Stimulated activated CD4-positive, alpha-beta T cell treated with anti-CD3 and anti-CD28 coated beads, Interleukin-4, amount 100 ng/mL, for 48 hours (primary cell): ENCODE measurements around the gene MYCBP2.
"Not testable (repeated sequence)": the region's sequence is repeated elsewhere in the genome, so short reads cannot be mapped to it uniquely, and the experiment has no call there.

Experiments used
- DNase-seq, 2 donors: peaks; one replicate each; pipeline ENCODE4 v3.0.0-alpha.2; 2020; ENCODE audit warnings: low read depth in 2 of 2

MYCBP2 gene

DNA sequence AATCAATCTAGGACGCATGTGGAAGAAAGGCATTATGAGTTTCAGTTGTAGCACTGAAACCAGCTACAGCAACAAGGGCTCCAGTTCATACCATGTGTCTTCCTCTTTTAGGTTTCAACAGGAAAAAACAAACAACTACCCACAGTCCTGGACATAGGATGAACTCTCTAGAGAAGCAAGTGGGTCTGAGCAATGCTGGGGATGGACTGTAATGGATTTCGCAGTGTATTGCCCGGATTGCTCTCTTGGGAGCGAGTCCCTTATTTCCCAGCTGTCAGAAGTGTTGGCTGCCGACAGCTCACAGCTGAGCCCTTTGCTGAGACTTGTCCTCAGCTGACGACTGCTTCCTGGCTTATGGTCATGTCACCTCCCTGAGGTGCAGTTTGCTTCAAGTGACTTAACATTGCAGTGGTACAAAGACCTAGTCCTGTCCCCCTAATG, 12.1 kb upstream of the MYCBP2 start:
- no peak for DNase-seq

DNA sequence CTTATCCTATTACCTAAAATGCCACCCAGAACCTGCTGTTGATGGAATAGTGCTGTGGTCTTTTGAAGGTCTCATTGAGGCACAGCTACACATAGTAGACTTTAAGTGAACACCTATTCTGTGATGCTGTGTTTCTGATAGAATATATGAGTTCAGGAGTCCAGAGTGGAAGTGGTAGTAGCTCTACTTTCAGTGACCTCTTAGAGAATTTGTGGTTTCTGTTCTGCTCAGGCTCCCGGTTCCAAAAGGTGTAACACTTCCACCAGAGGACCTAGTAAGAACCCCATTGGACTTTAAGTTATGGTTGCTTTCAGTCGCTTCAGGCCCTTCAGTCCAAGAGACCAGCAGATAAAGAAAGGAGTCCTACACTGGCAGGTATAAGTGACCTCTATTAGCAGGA, 11.4 kb upstream of the MYCBP2 start:
- no peak for DNase-seq

DNA sequence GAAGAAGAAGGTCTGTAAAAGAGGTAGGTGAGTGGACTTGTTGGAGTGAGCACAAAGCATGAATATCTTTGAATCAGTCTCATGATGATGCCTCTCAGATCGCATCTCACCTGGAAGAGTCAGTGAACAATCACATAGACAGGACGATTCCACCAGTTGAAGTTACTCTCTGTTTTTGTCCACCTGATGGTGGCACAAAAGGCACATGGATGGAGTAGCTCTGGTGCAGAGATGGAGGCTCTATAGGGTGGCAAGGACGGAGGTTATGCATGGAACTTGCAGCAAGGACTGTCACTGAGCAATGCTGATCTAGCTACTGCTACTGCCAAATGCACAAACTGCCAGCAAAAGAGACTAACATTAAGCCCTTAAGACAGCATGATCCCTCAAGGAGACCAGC, 10.3 kb upstream of the MYCBP2 start:
- DNase-seq = no peak

DNA sequence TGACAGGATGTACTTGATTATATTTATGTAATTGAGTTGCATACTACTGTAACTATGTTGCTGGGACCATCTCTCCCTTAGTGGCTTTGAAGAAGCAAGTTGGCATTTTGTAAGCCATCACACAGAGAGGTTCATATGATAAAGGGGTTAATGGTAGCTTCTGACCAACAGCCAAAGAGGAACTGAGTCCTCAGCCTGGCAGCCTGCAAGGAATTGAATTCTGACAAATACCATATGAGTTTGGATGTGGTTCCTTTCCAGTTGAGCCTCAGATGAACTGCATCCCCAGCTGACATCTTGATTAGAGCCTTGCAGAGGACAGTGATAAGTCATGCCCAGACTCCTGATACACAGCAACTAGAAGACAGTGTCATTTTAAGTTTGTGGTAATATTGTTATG, 8.6 kb upstream of the MYCBP2 start:
- DNase-seq = no peak

DNA sequence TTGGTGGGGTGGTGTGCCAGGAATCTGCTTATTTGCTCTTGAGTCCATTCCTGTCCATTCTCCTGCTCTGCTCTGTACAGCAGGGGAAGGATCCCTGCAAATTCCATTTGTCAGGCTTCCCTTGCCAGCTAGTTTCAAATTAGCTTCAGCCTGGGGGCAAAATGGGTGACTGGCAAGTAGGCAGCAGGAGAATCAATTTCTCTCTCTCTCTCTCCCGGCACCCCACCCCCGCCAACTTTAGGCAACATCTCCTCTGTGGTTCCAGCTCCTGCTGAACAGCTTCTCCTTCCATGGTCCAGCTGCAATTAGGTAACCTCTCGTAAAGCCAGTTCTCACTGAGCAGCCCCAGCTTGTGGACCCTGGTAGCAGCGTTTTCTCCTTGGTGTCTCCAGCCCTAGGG, 6.7 kb upstream of the MYCBP2 start:
- DNase-seq = no peak

DNA sequence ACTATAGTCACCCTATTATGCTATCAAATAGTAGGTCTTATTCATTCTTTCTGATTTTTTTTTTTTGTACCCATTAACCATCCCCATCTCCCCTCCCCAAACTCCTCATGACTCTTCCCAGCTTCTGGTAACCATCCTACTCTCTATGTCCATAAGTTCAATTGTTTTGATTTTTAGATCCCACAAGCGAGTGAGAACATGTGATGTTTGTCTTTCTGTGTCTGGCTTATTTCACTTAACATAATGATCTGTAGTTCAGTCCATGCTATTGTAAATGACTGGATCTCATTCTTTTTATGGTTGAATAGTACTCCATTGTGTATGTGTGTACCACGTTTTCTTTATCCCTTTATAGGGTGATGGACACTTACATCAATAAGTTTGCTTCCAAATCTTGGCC, 4.5 kb upstream of the MYCBP2 start:
- DNase-seq = no peak

DNA sequence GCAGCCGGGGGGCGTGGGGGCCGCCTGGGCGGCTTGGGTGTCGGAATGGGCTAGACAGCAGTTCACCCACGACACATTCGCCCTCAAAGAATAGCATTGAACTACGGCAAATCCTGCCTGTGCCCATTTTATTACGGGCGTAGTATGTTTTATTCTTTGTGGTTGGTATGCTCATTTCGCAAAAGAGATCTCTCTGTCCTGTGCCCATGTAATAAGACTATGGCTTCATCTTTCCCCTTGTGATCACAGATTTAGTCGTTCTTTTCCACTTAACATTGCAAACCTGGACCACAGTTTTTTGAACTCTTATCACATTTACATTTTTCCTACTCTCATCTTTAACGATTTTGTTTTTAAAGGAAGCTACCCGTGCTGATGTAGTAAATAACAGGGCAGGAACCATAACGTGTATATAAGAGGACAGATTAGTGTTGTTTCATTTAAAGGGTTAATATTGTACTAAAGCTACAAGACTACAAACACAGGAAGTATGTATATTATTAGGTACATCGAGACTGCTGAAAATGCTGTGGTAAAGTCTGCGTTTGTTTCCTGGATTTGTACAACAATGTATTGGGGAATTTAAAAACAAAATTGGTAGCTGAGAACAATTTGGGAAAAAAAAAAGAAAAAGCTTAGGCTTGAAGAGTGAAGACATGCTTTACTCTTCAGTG, 3.2 kb upstream of the MYCBP2 start:
- DNase-seq = no peak

DNA sequence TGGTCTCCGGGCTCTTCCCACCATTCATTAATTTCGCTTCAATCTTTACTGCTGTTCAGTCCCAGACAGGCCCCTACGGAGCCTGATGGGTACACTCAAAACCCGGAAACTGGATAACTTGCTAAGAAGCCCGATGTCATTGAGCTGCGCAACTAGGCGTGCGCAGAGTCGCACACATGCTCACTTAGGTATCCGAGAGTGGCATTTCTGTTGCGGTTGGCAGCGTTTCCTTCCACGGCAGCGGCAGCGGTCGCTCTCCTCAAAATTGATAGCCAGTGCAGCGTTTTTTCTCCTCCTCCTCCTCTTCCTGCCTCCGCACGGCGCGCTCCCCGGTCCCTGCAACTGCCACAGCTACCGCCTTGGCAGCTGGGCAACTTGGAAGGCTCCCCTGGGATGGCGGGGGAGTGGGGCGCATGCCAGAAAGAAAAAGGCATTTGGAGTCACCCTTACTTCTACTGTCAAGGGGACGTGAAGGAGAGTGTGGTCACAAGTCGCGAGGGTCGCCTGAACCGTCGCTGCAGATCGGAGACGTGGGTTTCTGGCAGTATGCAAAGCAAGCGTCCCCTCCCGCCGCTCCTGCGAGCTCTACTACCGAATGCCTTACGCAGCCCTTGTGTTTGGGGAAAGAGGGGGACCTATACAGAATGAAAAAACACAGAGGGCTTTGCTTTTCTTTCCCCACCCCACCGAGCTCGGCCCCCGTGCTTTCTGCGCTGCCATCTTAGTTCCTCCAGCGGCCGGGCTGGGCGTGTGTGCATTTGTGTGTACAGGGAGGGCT, 2.4 kb upstream of the MYCBP2 start:
- peak; percentile 71 to 86 for DNase-seq

DNA sequence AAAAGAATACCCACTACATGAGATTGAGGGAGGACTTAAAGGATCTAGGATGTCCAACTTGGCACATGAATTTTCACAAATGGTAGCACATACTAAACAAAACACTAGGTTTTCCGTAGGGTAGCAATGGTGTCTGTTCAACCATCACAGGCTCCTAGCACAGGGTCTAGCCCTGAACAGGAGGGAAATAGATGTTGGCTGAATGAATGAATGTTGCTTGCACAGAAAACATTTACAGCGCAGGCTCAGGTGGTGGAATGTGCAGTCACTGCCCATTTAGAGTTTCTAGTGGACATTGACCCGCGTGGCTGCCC, 1.9 kb upstream of the MYCBP2 start:
- no peak for DNase-seq

DNA sequence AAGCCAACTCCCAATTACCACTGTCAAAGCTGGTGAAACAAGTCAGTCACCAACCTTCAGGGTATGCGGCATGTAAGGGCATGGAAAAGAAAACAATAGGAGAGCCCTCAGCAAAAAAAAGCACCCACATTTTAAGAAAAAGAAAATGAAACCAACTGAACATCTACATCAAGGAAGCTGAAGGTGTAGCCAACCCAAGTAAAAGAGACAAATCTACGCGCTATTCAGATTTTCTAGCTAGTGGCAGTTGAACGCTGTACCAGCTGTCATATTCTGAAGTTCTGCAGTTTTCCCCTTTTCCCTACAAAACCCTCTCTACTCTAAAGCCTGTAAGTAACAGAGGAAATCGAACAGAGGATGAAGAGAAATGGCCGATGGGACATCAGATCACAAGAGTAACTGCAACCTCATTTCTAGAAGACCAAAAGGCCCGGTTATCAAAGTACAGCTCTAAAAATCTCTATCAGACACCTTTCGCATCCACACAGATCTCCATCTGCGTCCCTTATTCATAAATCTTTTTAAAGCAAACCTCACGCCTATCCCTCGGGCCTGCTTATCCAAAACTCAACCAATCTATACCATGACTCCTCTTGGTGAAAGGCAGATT, 1.4 kb downstream of the MYCBP2 start:
- no peak for DNase-seq

DNA sequence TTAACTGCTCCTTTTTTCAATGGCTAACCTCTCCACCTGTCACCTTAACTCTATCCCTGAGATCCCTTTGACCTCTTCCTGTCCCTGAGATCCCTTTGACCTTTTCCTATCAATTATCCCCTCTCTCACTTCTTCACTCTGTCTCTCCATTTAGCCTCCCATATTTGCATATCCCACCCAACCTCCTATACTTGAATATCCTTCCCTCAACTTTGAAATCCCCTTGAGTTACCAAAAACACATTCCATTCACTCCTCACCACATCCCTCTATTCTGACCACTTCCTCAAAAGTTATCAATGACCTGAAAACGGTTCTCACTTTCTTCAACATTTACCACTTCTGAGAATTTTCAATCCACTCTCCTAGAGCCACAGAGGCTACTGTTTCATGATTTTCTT, 3.0 kb downstream of the MYCBP2 start:
- DNase-seq = no peak

DNA sequence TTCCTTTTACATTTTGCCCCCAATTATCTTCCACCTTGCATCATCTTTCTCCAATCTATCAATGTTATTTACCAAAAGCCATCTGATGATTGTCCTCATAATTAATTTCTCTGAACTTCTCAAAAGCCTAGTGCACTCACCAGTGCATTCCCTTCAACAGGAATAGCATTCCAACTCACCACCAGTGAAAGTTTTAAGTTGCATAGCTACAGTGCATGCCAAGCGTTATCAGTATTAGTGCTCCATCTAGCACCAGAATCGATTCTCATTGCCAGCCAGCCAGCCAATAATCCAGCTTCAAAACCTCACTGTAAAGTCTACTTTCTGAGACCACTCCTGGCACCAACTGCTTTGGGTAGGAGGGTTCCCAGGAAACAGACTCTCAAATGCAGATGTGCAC, 7.4 kb downstream of the MYCBP2 start:
- no peak for DNase-seq

DNA sequence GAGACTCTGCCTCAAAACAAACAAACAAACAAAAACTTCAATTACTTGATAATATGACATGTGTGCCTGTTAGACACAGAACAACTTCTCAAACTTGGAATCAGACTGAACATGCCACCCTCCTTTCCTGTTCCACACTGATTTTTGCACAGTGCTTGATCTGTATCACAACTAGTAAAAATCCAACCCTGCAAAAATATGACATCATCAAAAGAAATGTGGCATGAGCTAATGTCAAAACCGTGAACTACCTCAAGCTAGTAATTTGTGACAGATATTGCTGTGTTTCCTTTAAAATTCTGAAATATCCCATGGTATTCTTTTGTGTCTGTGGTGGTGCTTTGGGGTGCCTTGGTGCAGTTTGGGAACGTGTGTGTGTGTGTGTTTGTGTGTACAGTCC, 8.2 kb downstream of the MYCBP2 start:
- DNase-seq = no peak

DNA sequence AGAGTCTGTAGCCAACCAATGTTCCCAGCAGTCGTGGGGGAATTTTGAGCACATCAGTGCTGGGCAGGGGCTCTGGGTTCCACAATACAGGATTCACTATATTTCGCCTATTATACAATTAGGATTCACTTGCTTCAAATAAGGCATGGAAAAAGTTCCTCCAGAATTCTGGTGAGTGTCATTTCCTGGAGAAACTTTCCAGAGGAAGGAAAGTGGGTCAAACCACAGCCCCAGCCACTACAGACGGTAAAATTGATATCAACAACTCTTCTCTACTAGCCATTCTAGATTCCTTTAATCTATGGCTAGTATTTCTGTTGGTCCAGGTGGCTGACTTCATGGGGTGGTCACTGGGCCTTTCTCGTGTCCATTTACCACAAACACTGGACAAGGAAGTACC, 10.5 kb downstream of the MYCBP2 start:
- DNase-seq = no peak

DNA sequence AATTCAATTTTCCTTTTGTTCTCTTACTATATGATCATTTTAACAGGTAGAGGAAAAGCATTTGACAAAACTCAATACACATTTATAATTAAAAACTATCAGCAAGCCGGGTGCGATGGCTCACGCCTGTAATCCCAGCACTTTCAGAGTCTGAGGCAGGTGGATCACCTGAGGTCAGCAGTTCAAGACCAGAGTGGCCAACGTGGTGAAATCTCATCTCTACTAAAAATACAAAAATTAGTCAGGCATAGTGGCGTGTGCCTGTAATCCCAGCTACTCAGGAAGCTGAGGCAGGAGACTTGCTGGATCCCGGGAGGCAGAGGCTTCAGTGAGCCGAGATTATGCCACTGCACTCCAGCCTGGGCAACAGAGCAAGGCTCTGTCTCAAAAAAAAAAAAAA, 11.4 kb downstream of the MYCBP2 start:
- DNase-seq = not testable (repeated sequence)

DNA sequence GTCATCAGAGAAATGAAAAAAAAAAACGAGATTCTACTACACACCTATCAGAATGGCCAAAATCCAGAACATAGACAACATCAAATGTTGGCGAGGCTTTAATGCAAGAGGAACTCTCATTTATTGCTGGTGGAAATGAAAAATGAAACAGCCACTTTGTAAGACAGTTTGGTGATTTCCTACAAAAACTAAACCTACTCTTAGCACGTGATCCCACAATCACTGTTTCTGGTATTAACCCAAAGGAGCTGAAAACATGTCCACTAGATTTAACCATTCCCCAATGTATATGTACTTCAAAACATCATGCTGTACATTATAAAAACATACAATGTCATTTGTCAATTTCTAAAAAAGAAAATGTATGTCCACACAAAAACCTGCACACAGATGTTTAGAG, 13.0 kb downstream of the MYCBP2 start:
- DNase-seq = no peak

DNA sequence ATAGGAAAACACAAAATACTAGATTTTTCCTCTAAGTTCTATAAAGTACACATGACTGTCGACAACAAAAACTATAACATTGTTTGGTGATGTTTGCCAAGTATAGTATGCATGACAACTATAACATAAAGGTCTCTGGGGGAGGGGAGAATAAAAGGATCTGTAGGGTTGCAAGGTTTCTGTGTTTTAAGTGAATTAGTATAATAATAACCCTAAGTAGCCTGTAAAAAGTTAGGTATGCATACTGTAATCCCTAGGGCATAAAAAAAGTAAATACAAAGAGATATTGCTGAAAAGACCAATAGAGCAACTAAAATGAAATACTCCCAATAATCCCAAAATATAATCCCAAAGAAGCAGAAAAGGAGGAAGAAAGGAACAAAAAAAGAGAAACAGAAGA, 14.6 kb downstream of the MYCBP2 start:
- no peak for DNase-seq

DNA sequence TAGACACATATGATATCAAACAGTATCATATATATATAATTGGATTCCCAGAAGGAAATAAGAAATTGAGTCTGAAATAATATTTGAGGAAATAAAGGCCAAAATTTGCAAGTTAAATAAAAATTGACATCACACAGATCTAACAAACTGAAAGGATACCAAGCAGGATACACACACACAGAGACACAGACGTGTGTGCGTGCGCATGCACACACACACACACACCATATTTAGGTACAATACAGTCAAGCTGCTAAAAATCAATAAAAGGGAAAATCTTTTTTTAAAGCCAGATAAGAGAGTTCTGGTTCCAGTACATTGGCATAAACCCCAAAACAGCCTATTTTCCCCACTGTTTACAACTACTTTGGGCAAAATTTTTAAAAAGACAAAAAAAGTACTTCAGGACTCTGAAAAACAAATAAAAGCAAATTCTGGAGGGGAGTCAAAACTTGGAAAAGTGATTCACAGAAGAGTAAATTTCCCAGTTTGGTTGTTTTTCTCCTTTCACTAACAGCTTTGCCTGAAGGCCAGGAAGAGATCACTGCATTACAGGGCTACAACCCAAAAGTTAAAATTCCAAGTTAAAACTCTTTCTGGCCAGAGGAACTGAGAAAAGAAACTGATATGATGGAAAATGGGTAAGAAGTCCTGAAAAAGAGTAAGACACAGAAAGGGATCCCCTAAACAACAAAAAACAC, 16.2 kb downstream of the MYCBP2 start:
- no peak for DNase-seq

DNA sequence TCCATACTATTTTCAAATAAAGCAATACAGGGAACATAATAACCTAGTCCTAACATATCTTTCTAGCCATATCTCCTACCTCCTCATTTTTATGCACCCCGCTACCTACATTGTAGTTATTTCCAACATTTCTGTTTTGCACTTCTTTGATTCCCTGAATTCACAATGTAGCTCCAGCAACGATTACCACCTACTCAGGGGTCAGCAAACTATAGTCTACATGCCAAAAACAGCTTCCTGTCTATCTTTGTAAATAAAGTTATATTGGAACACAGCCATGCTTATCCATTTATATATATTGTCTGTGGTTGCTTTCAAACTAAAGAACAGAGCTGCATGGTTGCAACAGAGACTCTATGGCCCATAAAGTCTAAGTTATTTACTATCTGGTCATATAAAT, 16.7 kb downstream of the MYCBP2 start:
- DNase-seq = no peak

DNA sequence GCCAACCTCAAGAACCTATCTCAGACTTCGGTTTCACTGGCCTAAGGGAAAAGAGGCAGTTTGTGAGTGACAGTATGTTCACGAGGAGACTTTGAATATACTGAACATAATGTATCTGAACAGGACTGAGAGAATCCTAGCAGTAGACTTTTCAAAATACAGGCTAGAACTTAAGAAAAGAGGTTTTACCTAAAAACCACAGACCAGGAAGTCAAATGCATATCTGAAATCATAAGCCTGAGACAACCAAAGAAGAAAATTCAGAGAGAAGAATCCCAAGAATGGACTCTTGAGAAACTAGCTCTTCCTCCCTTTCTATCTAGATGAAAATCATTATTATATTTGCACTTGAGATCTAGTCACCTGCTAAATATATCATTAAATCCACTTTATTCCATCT, 17.6 kb downstream of the MYCBP2 start:
- no peak for DNase-seq

DNA sequence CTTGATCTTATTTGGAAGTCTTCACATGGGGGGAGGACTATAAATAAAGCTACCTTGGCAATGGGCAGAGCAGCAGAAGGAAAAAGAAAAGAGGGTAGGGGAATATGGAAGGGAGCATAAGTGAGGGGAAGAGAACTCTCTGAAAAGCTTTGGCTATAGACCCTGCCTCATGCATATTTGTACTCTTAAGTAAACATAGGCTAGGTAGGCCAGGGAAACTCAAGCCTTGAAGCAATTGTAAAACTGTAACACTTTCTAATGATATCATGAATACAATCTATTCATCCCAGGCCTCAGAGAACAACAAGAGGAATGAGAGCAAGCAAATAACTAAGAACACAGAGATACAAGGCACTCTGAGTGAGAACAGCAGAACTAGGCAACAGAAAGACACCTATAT, 20.4 kb downstream of the MYCBP2 start:
- no peak for DNase-seq

DNA sequence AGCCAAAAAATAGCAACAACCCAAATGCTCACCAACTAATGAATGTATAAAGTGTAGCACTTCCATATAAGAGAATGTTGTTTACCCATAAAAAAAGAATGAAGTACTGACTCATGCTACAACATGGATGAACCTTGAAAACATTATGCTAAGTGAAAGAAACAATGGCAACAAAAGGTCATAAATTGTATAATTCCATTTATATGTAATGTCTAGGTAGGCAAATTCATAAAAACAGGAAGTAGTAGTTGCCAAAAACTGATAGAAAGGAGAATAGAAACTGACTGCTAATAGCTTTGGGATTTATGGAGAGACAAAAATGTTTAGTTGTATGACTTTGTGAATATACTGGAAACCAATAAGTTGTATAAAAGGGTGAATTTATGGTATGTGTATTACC, 21.6 kb downstream of the MYCBP2 start:
- no peak for DNase-seq
